OCI-LY1 (cell line): Measurements from ENCODE around the gene RFTN1.

Source experiments
- CTCF ChIP-seq: fragments of 200-600 bp; sonication (generic), shearing (Covaris generic); IDR thresholded peaks from 2 replicates; pipeline ENCODE4 v1.5.1; 2017; ENCODE audit warnings: mild to moderate bottlenecking, antibody characterized with exemption, low read length, moderate library complexity, mixed read lengths
- EZH2 ChIP-seq: fragments of 200-600 bp; sonication (generic), shearing (Covaris generic); IDR thresholded peaks from 2 replicates; pipeline ENCODE4 v1.8.0; 2017; ENCODE audit warnings: borderline replicate concordance, mixed run types, mild to moderate bottlenecking, antibody characterized with exemption, low read length, moderate library complexity, mixed read lengths

GRCh38 chr3:16396202-16396601, 117.3 kb downstream of the RFTN1 start:
- TF ChIP-seq CTCF (no peak), EZH2 (no peak)
